GM20000 (cell line): ENCODE data around the gene ERICH2.

Experiments used
- DNase-seq: peaks from one replicate; pipeline ENCODE4 v3.0.0; 2012; ENCODE audit warnings: low spot score
- TF ChIP-seq, protein P1 (sequence below): IDR thresholded peaks from 2 replicates; pipeline ENCODE4 v1.5.1; 2012; ENCODE audit warnings: mild to moderate bottlenecking, control low read depth; ENCODE audit errors: extremely low read depth, missing control alignments

ERICH2 gene

GRCh38 chr2:170847716-170848115, 77.5 kb downstream of the ERICH2 start:
- TF ChIP-seq, protein P1, sequence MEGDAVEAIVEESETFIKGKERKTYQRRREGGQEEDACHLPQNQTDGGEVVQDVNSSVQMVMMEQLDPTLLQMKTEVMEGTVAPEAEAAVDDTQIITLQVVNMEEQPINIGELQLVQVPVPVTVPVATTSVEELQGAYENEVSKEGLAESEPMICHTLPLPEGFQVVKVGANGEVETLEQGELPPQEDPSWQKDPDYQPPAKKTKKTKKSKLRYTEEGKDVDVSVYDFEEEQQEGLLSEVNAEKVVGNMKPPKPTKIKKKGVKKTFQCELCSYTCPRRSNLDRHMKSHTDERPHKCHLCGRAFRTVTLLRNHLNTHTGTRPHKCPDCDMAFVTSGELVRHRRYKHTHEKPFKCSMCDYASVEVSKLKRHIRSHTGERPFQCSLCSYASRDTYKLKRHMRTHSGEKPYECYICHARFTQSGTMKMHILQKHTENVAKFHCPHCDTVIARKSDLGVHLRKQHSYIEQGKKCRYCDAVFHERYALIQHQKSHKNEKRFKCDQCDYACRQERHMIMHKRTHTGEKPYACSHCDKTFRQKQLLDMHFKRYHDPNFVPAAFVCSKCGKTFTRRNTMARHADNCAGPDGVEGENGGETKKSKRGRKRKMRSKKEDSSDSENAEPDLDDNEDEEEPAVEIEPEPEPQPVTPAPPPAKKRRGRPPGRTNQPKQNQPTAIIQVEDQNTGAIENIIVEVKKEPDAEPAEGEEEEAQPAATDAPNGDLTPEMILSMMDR: no peak
- DNase-seq: no peak
